Peyer's patch (tissue), 4 donors: ENCODE results near the gene CCL18. TPM values are rescaled to one million over a fixed set of nuclear protein-coding genes. Genes with fewer than 3 reads are reported as not detected.
A peak's percentile ranks its signal among the peaks of the same experiment; 100 is the strongest.
"Not testable (repeated sequence)": the region's sequence is repeated elsewhere in the genome, so short reads cannot be mapped to it uniquely, and the experiment has no call there.

ENCODE experiments used
- DNase-seq, 3 donors: peaks; one replicate each; pipeline ENCODE4 v3.0.0-alpha.2; 2017 to 2019
- H3K27ac ChIP-seq, 4 donors: fragments of 200-600 bp; sonication (generic); one replicate each; pipeline ENCODE4 v1.5.1; 2016 to 2019
- H3K27me3 ChIP-seq, 2 donors: fragments of 200-600 bp; sonication (generic); one replicate each; pipeline ENCODE4 v1.5.1; 2019
- H3K36me3 ChIP-seq, 3 donors: fragments of 200-600 bp; sonication (generic); one replicate each; pipeline ENCODE4 v1.5.1; 2016 to 2019
- H3K4me1 ChIP-seq, 4 donors: fragments of 200-600 bp; sonication (generic); one replicate each; pipeline ENCODE4 v1.5.1; 2016 to 2019
- H3K4me3 ChIP-seq, 4 donors: fragments of 200-600 bp; sonication (generic); 1 replicate in 3 of 4; 2 replicates in 1 of 4; pipeline ENCODE4 v1.5.1; 2016 to 2019; ENCODE audit warnings: mild to moderate bottlenecking in 1 of 4
- H3K9me3 ChIP-seq, 4 donors: fragments of 200-600 bp; sonication (generic); one replicate each; pipeline ENCODE4 v1.5.1; 2016 to 2019; ENCODE audit warnings: mild to moderate bottlenecking in 1 of 4
- CTCF ChIP-seq, 6 experiments: fragments of 450-650 bp in 4 of 6; fragments of 200-600 bp in 2 of 6; sonication (generic) in 1 of 6; IDR thresholded peaks; one replicate each; pipeline ENCODE4 v1.5.1; 2017 to 2019; ENCODE audit warnings: antibody characterized with exemption in 6 of 6, mild to moderate bottlenecking in 3 of 6, moderate library complexity in 1 of 6
- POLR2A ChIP-seq, 2 donors: fragments of 450-650 bp; IDR thresholded peaks; one replicate each; pipeline ENCODE4 v1.5.1; 2017; ENCODE audit warnings: antibody characterized with exemption in 2 of 2, mild to moderate bottlenecking in 2 of 2, moderate library complexity in 2 of 2
- total RNA-seq, 4 donors: library from RNA; depleted of rRNA; stranded (reverse); fragments of >200 nt; gene quantifications; one replicate each; pipeline ENCODE4 v1.1.0, GENCODE V29; 2016

CCL18 gene
- total RNA-seq, 4 donors from 2014 or later = 3.3 to 3.9 TPM; not detected in 2

GRCh38 chr17:36094232-36094631 lies 30.2 kb downstream of the CCL18 start:
- no peaks in the 10 kb centered on the region for H3K9me3 ChIP-seq
- TF ChIP-seq POLR2A (IDR thresholded peaks at IDR 0.05) (no peak), CTCF (IDR thresholded peaks at IDR 0.05) (no peak)
- H3K4me3 ChIP-seq = no peak overlapping the region
- no peaks in the 10 kb centered on the region for H3K36me3 ChIP-seq
- no peaks in the 10 kb centered on the region for H3K27me3 ChIP-seq
- DNase-seq = no peak
- peaks cover 0 to 7% (median 2%) of the 10 kb centered on the region in 4 donors for H3K4me1 ChIP-seq
- no peak overlapping the region for H3K27ac ChIP-seq

GRCh38 chr17:36094746-36095145 lies 30.7 kb downstream of the CCL18 start:
- Histone ChIP-seq H3K27ac (no peak overlapping the region), H3K4me1 (peaks cover 0 to 3% (median 1%) of the 10 kb centered on the region in 4 donors), H3K27me3 (no peaks in the 10 kb centered on the region), H3K36me3 (no peaks in the 10 kb centered on the region), H3K9me3 (no peaks in the 10 kb centered on the region), H3K4me3 (no peak overlapping the region)
- DNase-seq = no peak
- no peak for TF ChIP-seq POLR2A (IDR thresholded peaks at IDR 0.05)
- no peak for TF ChIP-seq CTCF (IDR thresholded peaks at IDR 0.05)

GRCh38 chr17:36095992-36096391 lies 31.9 kb downstream of the CCL18 start:
- Histone ChIP-seq H3K4me3 (no peak overlapping the region), H3K9me3 (no peaks in the 10 kb centered on the region), H3K36me3 (no peaks in the 10 kb centered on the region), H3K27me3 (no peaks in the 10 kb centered on the region), H3K27ac (no peak overlapping the region), H3K4me1 (peaks cover 0 to 3% (median 0%) of the 10 kb centered on the region in 4 donors)
- DNase-seq = no peak
- TF ChIP-seq CTCF (IDR thresholded peaks at IDR 0.05) = no peak
- TF ChIP-seq POLR2A (IDR thresholded peaks at IDR 0.05) = no peak

- H3K4me3 ChIP-seq, H3K27me3 ChIP-seq, H3K9me3 ChIP-seq, DNase-seq, H3K36me3 ChIP-seq, H3K4me1 ChIP-seq, H3K27ac ChIP-seq: not testable (repeated sequence)
Observed at GRCh38 chr17:36099004-36099403, 34.9 kb downstream of the CCL18 start.

- not testable (repeated sequence) for H3K4me3 ChIP-seq, H3K27me3 ChIP-seq, H3K36me3 ChIP-seq, H3K9me3 ChIP-seq, H3K4me1 ChIP-seq
- H3K27ac ChIP-seq = peak within 1 kb of the TSS in 2 of 4 donors; percentile 35 to 50
- DNase-seq = peak in 2 of 3 donors; percentile 65 to 79
Observed at GRCh38 chr17:36103401-36103975, 39.4 kb downstream of the CCL18 start, which contains the start of gene CCL4. Gene CCL4, plus strand, starts transcription at chr17:36103827. Its CDS starts 79 bp downstream, at chr17:36103906.

- not testable (repeated sequence) for H3K4me3 ChIP-seq, H3K9me3 ChIP-seq, H3K36me3 ChIP-seq, H3K27me3 ChIP-seq, DNase-seq, H3K4me1 ChIP-seq
- peak overlapping the region in 1 of 4 donors; percentile 35 for H3K27ac ChIP-seq
Observed at GRCh38 chr17:36104246-36104645, 40.2 kb downstream of the CCL18 start.

- H3K27me3 ChIP-seq = no peaks in the 10 kb centered on the region
- peak overlapping the region in 1 of 4 donors; percentile 3 for H3K4me3 ChIP-seq
- DNase-seq = no peak
- TF ChIP-seq POLR2A (IDR thresholded peaks at IDR 0.05) (no peak), CTCF (IDR thresholded peaks at IDR 0.05) (no peak)
- H3K4me1 ChIP-seq = peaks cover 0 to 8% (median 0%) of the 10 kb centered on the region in 4 donors
- peak overlapping the region in 3 of 4 donors; percentile 32 to 50 (median 35) for H3K27ac ChIP-seq
- H3K36me3 ChIP-seq = no peaks in the 10 kb centered on the region
- no peaks in the 10 kb centered on the region for H3K9me3 ChIP-seq
Observed at GRCh38 chr17:36104701-36105181, 40.7 kb downstream of the CCL18 start.
